HepG2 (cell line): Measurements from ENCODE around the gene GASK1A. TPM values are rescaled to one million over a fixed set of nuclear protein-coding genes. Genes with fewer than 3 reads are reported as not detected.

Experiments used
- ATAC-seq: fragments of 200-7000 bp; cut with Tn5 transposase; 3 replicates; pipeline ENCODE4 v1.9.1; 2020; ENCODE audit warnings: mild to moderate bottlenecking, moderate library complexity
- BruUV-seq: library from RNA; stranded (reverse); fragments of 400-500 nt; replicated peaks from 2 replicates; lab custom pipeline; 2021; lab: Mats Ljungman, UMichigan
- CTCF ChIA-PET: fragments of 300-600 bp; formaldehyde crosslinking; extraction: SDS; loops from one replicate; lab custom pipeline; 2021; ENCODE audit warnings: low total read pairs, inconsistent platforms, low intra/inter-chr PET ratio; lab: Yijun Ruan, JAX
- POLR2A ChIA-PET: fragments of 350-600 bp; sonication (Branson Sonifier 250); formaldehyde crosslinking; loops from one replicate; lab custom pipeline; 2020; ENCODE audit warnings: antibody characterized with exemption, inconsistent platforms; lab: Yijun Ruan, JAX
- DNase-seq: peaks from one replicate; pipeline ENCODE4 v3.0.0-alpha.2; 2015; ENCODE audit warnings: low spot score
- FAIRE-seq: peaks from 3 replicates; lab custom pipeline; 2011; peaks lifted over from hg19 to GRCh38; lab: Jason Lieb, UNC
- H2AFZ ChIP-seq: one replicate; pipeline ENCODE4 v1.6.1; 2011; ENCODE audit warnings: low read length, inconsistent platforms
- H3K27ac ChIP-seq: fragments of 300-600 bp; 3 replicates; pipeline ENCODE4 v1.8.0; 2011; ENCODE audit warnings: mixed run types, mild to moderate bottlenecking, mixed read lengths, low read length, inconsistent platforms; ENCODE audit not compliant: insufficient read depth; ENCODE audit errors: extremely low read length
- H3K27me3 ChIP-seq, 2 experiments: fragments of 200-600 bp in 1 of 2; 2 replicates in 1 of 2; 3 replicates in 1 of 2; pipeline versions ENCODE4 v1.6.0 to v1.8.0; 2011; ENCODE audit warnings: low read length in 2 of 2, mild to moderate bottlenecking in 2 of 2, moderate library complexity in 2 of 2, inconsistent platforms in 1 of 2; ENCODE audit not compliant: insufficient read depth in 2 of 2, control insufficient read depth in 1 of 2
- H3K36me3 ChIP-seq, 2 experiments: fragments of 200-600 bp in 1 of 2; replicated peaks in 1 of 2; 2 replicates in 1 of 2; 3 replicates in 1 of 2; pipeline versions ENCODE4 v1.5.1 to v1.8.0; 2011; ENCODE audit warnings: low read length in 2 of 2, inconsistent platforms in 1 of 2; ENCODE audit not compliant: insufficient read depth in 2 of 2, control insufficient read depth in 1 of 2
- H3K4me1 ChIP-seq: 2 replicates; pipeline ENCODE4 v1.5.1; 2012; ENCODE audit warnings: low read length, inconsistent platforms; ENCODE audit not compliant: insufficient read depth
- H3K4me2 ChIP-seq: 2 replicates; pipeline ENCODE4 v1.6.0; 2011; ENCODE audit warnings: low read depth, low read length, inconsistent platforms
- H3K4me3 ChIP-seq, 3 experiments: fragments of 200-600 bp in 1 of 3; sonication (generic), shearing (Covaris generic) in 1 of 3; replicated peaks in 1 of 3; 2 replicates each; pipeline ENCODE4 v1.5.1; 2011 to 2016; ENCODE audit warnings: low read length in 3 of 3, inconsistent platforms in 2 of 3, low read depth in 2 of 3, mild to moderate bottlenecking in 2 of 3, control low read depth in 1 of 3, mixed read lengths in 1 of 3; ENCODE audit not compliant: insufficient read depth in 1 of 3
- H3K79me2 ChIP-seq: one replicate; pipeline ENCODE4 v1.6.1; 2011; ENCODE audit warnings: low read length, inconsistent platforms; ENCODE audit not compliant: insufficient read depth
- H3K9ac ChIP-seq: 2 replicates; pipeline ENCODE4 v1.6.0; 2011; ENCODE audit warnings: mild to moderate bottlenecking, low read depth, low read length, inconsistent platforms; ENCODE audit not compliant: insufficient read depth
- H3K9me3 ChIP-seq: 2 replicates; pipeline ENCODE4 v1.5.1; 2012; ENCODE audit warnings: mild to moderate bottlenecking, low read length
- H4K20me1 ChIP-seq: 2 replicates; pipeline ENCODE4 v1.6.0; 2011; ENCODE audit warnings: inconsistent platforms, mild to moderate bottlenecking, low read length, moderate library complexity; ENCODE audit not compliant: insufficient read depth
- ATRX ChIP-seq: sonication (generic); formaldehyde crosslinking; IDR thresholded peaks from 2 replicates; pipeline ENCODE4 v1.4.0; 2020; ENCODE audit warnings: missing genetic modification reagents, borderline replicate concordance
- IKZF4 ChIP-seq: sonication (generic); formaldehyde crosslinking; IDR thresholded peaks from 2 replicates; pipeline ENCODE4 v1.5.1; 2020; ENCODE audit warnings: borderline replicate concordance, mild to moderate bottlenecking, low read depth, missing genetic modification reagents; ENCODE audit errors: not compliant biosample characterization
- RFX5 ChIP-seq: IDR thresholded peaks from 2 replicates; pipeline ENCODE4 v1.6.1; 2011; ENCODE audit warnings: low read depth, low read length, improper control_type of control experiment
- SPEN ChIP-seq: sonication (generic); formaldehyde crosslinking; IDR thresholded peaks from 2 replicates; pipeline ENCODE4 v1.5.1; 2020; ENCODE audit warnings: low read depth, mild to moderate bottlenecking, missing genetic modification reagents
- TAF15 ChIP-seq: fragments of 200-400 bp; formaldehyde crosslinking; IDR thresholded peaks from one replicate; pipeline ENCODE4 v1.6.1; 2018; ENCODE audit warnings: mild to moderate bottlenecking, low read depth, low read length; ENCODE audit not compliant: poor library complexity, severe bottlenecking
- ZC3H4 ChIP-seq: sonication (generic); formaldehyde crosslinking; IDR thresholded peaks from 2 replicates; pipeline ENCODE4 v1.4.0; 2020; ENCODE audit warnings: missing genetic modification reagents, borderline replicate concordance
- ZNF263 ChIP-seq: sonication (generic); formaldehyde crosslinking; IDR thresholded peaks from 2 replicates; pipeline ENCODE4 v1.4.0; 2020; ENCODE audit warnings: missing genetic modification reagents
- ZNF547 ChIP-seq: sonication (generic); formaldehyde crosslinking; IDR thresholded peaks from 2 replicates; pipeline ENCODE4 v1.5.1; 2020; ENCODE audit warnings: mild to moderate bottlenecking, missing genetic modification reagents
- ZSCAN21 ChIP-seq: sonication (generic); formaldehyde crosslinking; IDR thresholded peaks from 2 replicates; pipeline ENCODE4 v1.8.0; 2022; ENCODE audit warnings: mild to moderate bottlenecking, missing genetic modification reagents, moderate library complexity, borderline replicate concordance
- WGBS: methylation state at CpG from one replicate; pipeline ENCODE4 v1.1.6; 2017; ENCODE audit warnings: low lambda C conversion rate; 5-methylcytosine and 5-hydroxymethylcytosine counted together
- in situ Hi-C: cut with HindIII; loops from 2 replicates; pipeline ENCODE4 v1.10.0; 2017; ENCODE audit warnings: low pct_unique_long_range_greater_than_20kb; ENCODE audit not compliant: extremely low pct_ligation_motif_present
- intact Hi-C: fragments of 100-400 bp; cut with micrococcal nuclease; formaldehyde crosslinking; loops from one replicate; pipeline ENCODE4 v1.10.0; 2022; ENCODE audit not compliant: unreplicated experiment
- polyA plus RNA-seq, 8 experiments: library from polyadenylated mRNA; depleted of rRNA in 3 of 8; stranded (reverse) in 7 of 8; unstranded in 1 of 8; fragments of >200 nt; fragmentation: Illumina TruSeq in 4 of 8; extraction: Trizol in 4 of 8; gene quantifications; 2 replicates each; pipeline versions ENCODE4 v1.2.1 to v1.2.3, GENCODE V29; 2011 to 2016; ENCODE audit warnings: low read depth in 4 of 8, missing spikeins in 1 of 8, mixed read lengths in 1 of 8; ENCODE audit not compliant: insufficient read depth in 1 of 8
- total RNA-seq, 5 experiments: library from RNA; depleted of rRNA; stranded (reverse); fragments of >200 nt; fragmentation: Illumina TruSeq; extraction: Trizol; gene quantifications; 2 replicates each; pipeline ENCODE4 v1.2.3, GENCODE V29; 2016; ENCODE audit warnings: low read depth in 1 of 5
- TF ChIP-seq, protein P1 (sequence below): sonication (generic); formaldehyde crosslinking; IDR thresholded peaks from 2 replicates; pipeline ENCODE4 v1.5.0; 2020; ENCODE audit warnings: missing genetic modification reagents
- TF ChIP-seq, protein P2 (sequence below): sonication (generic); formaldehyde crosslinking; IDR thresholded peaks from 2 replicates; pipeline ENCODE4 v1.5.0; 2020; ENCODE audit warnings: missing genetic modification reagents
- TF ChIP-seq, protein P3 (sequence below): sonication (generic); formaldehyde crosslinking; IDR thresholded peaks from 2 replicates; pipeline ENCODE4 v1.8.1; 2023; ENCODE audit warnings: mild to moderate bottlenecking, missing genetic modification reagents

The GASK1A gene
- total and polyA plus RNA-seq, 2 of the 13 experiments (the other 11 are each of a cell fraction or from before 2014, with no cell fraction given) = not detected

DNA sequence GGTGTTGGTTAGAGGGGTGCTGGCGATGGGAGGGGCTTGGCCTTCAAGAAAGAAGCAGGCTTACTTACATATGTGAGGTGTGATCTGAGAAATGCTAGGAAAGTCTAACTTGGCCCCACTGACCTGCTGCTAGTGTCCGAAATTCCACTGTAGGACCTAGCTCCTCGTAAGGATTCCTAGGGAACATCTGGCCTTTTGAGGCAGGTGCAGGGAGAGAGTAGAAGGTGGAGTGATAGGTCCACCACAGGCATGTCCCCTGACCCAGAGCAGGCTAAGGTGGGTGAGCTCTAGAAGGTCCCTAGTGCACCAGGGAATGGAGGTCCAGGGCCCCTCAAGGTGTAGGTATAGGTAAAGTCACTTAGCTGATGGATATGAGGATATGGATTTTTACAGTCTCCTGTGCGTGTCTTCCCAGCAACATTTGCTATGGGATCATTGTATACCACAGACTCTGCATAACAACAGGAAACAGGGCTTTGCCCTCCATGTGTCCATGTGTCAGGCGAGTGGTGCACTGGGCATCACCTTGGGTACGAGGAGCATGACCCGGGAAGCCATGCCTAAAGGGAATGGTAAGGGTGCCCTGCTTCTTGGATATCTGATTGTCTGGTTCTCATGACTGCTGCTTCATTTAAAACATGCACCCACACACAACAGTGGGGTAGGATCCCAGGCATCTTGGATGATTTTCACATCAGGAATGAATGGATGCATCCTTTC lies 94.2 kb downstream of the GASK1A start (continued):
- TF ChIP-seq ATRX (no peak), RFX5 (no peak), ZNF547 (CRISPR knock-in tag) (no peak), IKZF4 (CRISPR knock-in tag) (no peak), ZC3H4 (CRISPR knock-in tag) (no peak)

DNA sequence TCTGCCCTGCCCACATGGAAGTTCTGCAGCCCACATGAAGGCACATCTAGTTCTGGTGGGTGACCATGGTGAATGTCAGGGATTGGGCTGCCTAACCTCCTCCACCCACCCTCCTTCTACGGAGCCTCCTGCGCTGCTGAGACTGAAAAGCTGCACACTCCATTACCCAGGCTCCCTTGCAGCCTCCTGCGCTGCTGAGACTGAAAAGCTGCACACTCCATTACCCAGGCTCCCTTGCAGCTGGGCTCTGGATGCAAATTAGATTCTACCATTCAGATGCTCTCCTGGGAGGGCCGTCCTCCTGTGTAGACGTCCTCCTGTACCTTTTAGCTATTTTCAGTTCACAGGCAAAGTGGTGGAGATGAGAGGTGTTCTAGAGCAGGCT lies 94.7 kb downstream of the GASK1A start:
- no peaks in the 10 kb centered on the region for H3K9me3 ChIP-seq
- no peaks in the 10 kb centered on the region for H3K79me2 ChIP-seq
- no TSS peak for BruUV-seq
- DNase-seq = no peak
- intact Hi-C loops = no loop called here
- FAIRE-seq = no peak
- WGBS = 28% methylated on average over 4 of the region's 5 CpGs
- H3K9ac ChIP-seq = no peak overlapping the region
- H3K27me3 ChIP-seq = no peaks in the 10 kb centered on the region
- POLR2A ChIA-PET = no interaction called here
- H4K20me1 ChIP-seq = no peaks in the 10 kb centered on the region
- CTCF ChIA-PET = no interaction called here
- no peaks in the 10 kb centered on the region for H3K4me1 ChIP-seq
- H3K36me3 ChIP-seq = no peaks in the 10 kb centered on the region
- H2AFZ ChIP-seq = no peak overlapping the region
- no peak overlapping the region for H3K4me2 ChIP-seq
- in situ Hi-C loops = loop anchor here (10.0 kb wide), 1 partner anchor 109 kb away; no protein-coding TSS in a partner anchor
- no peak for ATAC-seq
- no peak overlapping the region for H3K27ac ChIP-seq
- no peak overlapping the region for H3K4me3 ChIP-seq
- TF ChIP-seq SPEN (CRISPR knock-in tag) = no peak
- no peak for TF ChIP-seq TAF15
- TF ChIP-seq, protein P1, sequence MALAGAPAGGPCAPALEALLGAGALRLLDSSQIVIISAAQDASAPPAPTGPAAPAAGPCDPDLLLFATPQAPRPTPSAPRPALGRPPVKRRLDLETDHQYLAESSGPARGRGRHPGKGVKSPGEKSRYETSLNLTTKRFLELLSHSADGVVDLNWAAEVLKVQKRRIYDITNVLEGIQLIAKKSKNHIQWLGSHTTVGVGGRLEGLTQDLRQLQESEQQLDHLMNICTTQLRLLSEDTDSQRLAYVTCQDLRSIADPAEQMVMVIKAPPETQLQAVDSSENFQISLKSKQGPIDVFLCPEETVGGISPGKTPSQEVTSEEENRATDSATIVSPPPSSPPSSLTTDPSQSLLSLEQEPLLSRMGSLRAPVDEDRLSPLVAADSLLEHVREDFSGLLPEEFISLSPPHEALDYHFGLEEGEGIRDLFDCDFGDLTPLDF (CRISPR knock-in tag) = no peak
- TF ChIP-seq, protein P2, sequence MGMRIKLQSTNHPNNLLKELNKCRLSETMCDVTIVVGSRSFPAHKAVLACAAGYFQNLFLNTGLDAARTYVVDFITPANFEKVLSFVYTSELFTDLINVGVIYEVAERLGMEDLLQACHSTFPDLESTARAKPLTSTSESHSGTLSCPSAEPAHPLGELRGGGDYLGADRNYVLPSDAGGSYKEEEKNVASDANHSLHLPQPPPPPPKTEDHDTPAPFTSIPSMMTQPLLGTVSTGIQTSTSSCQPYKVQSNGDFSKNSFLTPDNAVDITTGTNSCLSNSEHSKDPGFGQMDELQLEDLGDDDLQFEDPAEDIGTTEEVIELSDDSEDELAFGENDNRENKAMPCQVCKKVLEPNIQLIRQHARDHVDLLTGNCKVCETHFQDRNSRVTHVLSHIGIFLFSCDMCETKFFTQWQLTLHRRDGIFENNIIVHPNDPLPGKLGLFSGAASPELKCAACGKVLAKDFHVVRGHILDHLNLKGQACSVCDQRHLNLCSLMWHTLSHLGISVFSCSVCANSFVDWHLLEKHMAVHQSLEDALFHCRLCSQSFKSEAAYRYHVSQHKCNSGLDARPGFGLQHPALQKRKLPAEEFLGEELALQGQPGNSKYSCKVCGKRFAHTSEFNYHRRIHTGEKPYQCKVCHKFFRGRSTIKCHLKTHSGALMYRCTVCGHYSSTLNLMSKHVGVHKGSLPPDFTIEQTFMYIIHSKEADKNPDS (CRISPR knock-in tag) = no peak
- TF ChIP-seq, protein P3, sequence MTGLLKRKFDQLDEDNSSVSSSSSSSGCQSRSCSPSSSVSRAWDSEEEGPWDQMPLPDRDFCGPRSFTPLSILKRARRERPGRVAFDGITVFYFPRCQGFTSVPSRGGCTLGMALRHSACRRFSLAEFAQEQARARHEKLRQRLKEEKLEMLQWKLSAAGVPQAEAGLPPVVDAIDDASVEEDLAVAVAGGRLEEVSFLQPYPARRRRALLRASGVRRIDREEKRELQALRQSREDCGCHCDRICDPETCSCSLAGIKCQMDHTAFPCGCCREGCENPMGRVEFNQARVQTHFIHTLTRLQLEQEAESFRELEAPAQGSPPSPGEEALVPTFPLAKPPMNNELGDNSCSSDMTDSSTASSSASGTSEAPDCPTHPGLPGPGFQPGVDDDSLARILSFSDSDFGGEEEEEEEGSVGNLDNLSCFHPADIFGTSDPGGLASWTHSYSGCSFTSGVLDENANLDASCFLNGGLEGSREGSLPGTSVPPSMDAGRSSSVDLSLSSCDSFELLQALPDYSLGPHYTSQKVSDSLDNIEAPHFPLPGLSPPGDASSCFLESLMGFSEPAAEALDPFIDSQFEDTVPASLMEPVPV (CRISPR knock-in tag) = no peak
- no peak for TF ChIP-seq ZSCAN21 (CRISPR knock-in tag)
- no peak for TF ChIP-seq ZNF263
